Prostate gland (tissue), 2 donors: Measurements from ENCODE around the gene NFYC. TPM values are rescaled to one million over a fixed set of nuclear protein-coding genes. Genes with fewer than 3 reads are reported as not detected.

Source experiments
- DNase-seq: peaks from one replicate; pipeline ENCODE4 v3.0.0-alpha.2; 2019; ENCODE audit warnings: low spot score
- H3K27ac ChIP-seq, 2 donors: fragments of 200-600 bp; sonication (generic); 2 replicates each; pipeline ENCODE4 v1.5.1; 2017 to 2019
- H3K27me3 ChIP-seq: fragments of 200-600 bp; sonication (generic); replicated peaks from 2 replicates; pipeline ENCODE4 v1.5.1; 2019; ENCODE audit not compliant: insufficient read depth
- H3K36me3 ChIP-seq, 2 donors: fragments of 200-600 bp; sonication (generic); 1 replicate in 1 of 2; 2 replicates in 1 of 2; pipeline versions ENCODE4 v1.5.1 to v1.8.1; 2017 to 2019
- H3K4me1 ChIP-seq: fragments of 200-600 bp; sonication (generic); replicated peaks from 2 replicates; pipeline ENCODE4 v1.5.1; 2019
- H3K4me3 ChIP-seq, 2 donors: fragments of 200-600 bp; sonication (generic); 2 replicates each; pipeline ENCODE4 v1.5.1; 2017 to 2019
- H3K9me3 ChIP-seq: fragments of 200-600 bp; sonication (generic); 2 replicates; pipeline ENCODE4 v1.5.1; 2017
- POLR2A ChIP-seq: fragments of 450-650 bp; IDR thresholded peaks from one replicate; pipeline ENCODE4 v1.6.1; 2016; ENCODE audit warnings: antibody characterized with exemption, mild to moderate bottlenecking
- POLR2AphosphoS5 ChIP-seq: sonication (generic); formaldehyde crosslinking; IDR thresholded peaks from one replicate; pipeline ENCODE4 v1.6.1; 2017; ENCODE audit warnings: antibody characterized with exemption
- WGBS: methylation state at CpG from one replicate; pipeline ENCODE4 v1.1.5; 2018; 5-methylcytosine and 5-hydroxymethylcytosine counted together
- intact Hi-C: fragments of 100-400 bp; cut with DNase I; formaldehyde crosslinking; loops from one replicate; pipeline ENCODE4 v1.14.2; 2022
- total RNA-seq, 2 donors: library from RNA; depleted of rRNA; stranded (reverse); fragments of >200 nt; gene quantifications; one replicate each; pipeline ENCODE4 v1.1.0, GENCODE V29; 2016
- TF ChIP-seq, protein P1 (sequence below), 4 experiments: fragments of 200-600 bp in 2 of 4; fragments of 450-650 bp in 2 of 4; sonication (generic) in 2 of 4; IDR thresholded peaks; 1 replicate in 3 of 4; 2 replicates in 1 of 4; pipeline ENCODE4 v1.5.1; 2016 to 2019; ENCODE audit warnings: antibody characterized with exemption in 4 of 4, mild to moderate bottlenecking in 2 of 4, moderate library complexity in 2 of 4

Gene NFYC
- total RNA-seq, 2 donors from 2014 or later, result 54.9 to 93.8 TPM

GRCh38 chr1:40748841-40749718 is 57.6 kb downstream of the NFYC start:
- H3K4me1 ChIP-seq, result no peaks in the 10 kb centered on the region
- intact Hi-C loops, result no loop called here
- no peak overlapping the region for H3K27ac ChIP-seq
- TF ChIP-seq POLR2AphosphoS5 (no peak), POLR2A (no peak)
- TF ChIP-seq, protein P1, sequence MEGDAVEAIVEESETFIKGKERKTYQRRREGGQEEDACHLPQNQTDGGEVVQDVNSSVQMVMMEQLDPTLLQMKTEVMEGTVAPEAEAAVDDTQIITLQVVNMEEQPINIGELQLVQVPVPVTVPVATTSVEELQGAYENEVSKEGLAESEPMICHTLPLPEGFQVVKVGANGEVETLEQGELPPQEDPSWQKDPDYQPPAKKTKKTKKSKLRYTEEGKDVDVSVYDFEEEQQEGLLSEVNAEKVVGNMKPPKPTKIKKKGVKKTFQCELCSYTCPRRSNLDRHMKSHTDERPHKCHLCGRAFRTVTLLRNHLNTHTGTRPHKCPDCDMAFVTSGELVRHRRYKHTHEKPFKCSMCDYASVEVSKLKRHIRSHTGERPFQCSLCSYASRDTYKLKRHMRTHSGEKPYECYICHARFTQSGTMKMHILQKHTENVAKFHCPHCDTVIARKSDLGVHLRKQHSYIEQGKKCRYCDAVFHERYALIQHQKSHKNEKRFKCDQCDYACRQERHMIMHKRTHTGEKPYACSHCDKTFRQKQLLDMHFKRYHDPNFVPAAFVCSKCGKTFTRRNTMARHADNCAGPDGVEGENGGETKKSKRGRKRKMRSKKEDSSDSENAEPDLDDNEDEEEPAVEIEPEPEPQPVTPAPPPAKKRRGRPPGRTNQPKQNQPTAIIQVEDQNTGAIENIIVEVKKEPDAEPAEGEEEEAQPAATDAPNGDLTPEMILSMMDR (IDR thresholded peaks at IDR 0.05), result no peak
- H3K4me3 ChIP-seq, result no peak overlapping the region
- H3K27me3 ChIP-seq, result no peaks in the 10 kb centered on the region
- no peaks in the 10 kb centered on the region for H3K9me3 ChIP-seq
- WGBS, result 79% methylated on average over 5 of the region's 5 CpGs
- DNase-seq, result no peak
- no peaks in the 10 kb centered on the region for H3K36me3 ChIP-seq

GRCh38 chr1:40749817-40750216 is 58.3 kb downstream of the NFYC start:
- DNase-seq, result no peak
- no peaks in the 10 kb centered on the region for H3K9me3 ChIP-seq
- TF ChIP-seq, protein P1 (IDR thresholded peaks at IDR 0.05), result no peak
- no peak for TF ChIP-seq POLR2AphosphoS5
- no peak for TF ChIP-seq POLR2A
- H3K4me1 ChIP-seq, result no peaks in the 10 kb centered on the region
- no peaks in the 10 kb centered on the region for H3K27me3 ChIP-seq
- 85% methylated on average over 3 of the region's 3 CpGs for WGBS
- H3K4me3 ChIP-seq, result no peak overlapping the region
- H3K36me3 ChIP-seq, result peaks cover 0 to 4% of the 10 kb centered on the region in 2 donors
- no peak overlapping the region for H3K27ac ChIP-seq
- intact Hi-C loops, result no loop called here

GRCh38 chr1:40750451-40750908 is 59.0 kb downstream of the NFYC start:
- WGBS, result 62% methylated on average over 2 of the region's 2 CpGs
- DNase-seq, result no peak
- Histone ChIP-seq H3K9me3 (no peaks in the 10 kb centered on the region), H3K4me3 (no peak overlapping the region), H3K27ac (no peak overlapping the region), H3K36me3 (peaks cover 0 to 4% of the 10 kb centered on the region in 2 donors), H3K27me3 (no peaks in the 10 kb centered on the region), H3K4me1 (no peaks in the 10 kb centered on the region)
- intact Hi-C loops, result no loop called here
- TF ChIP-seq, protein P1 (IDR thresholded peaks at IDR 0.05), result no peak
- TF ChIP-seq POLR2A (no peak), POLR2AphosphoS5 (no peak)

- H3K27ac ChIP-seq, result no peak overlapping the region
- DNase-seq, result no peak
- intact Hi-C loops, result no loop called here
- 81% methylated on average over 4 of the region's 4 CpGs for whole genome bisulfite sequencing
- no peaks in the 10 kb centered on the region for H3K4me1 ChIP-seq
- H3K36me3 ChIP-seq, result peaks cover 0 to 4% of the 10 kb centered on the region in 2 donors
- H3K4me3 ChIP-seq, result no peak overlapping the region
- no peaks in the 10 kb centered on the region for H3K9me3 ChIP-seq
- H3K27me3 ChIP-seq, result no peaks in the 10 kb centered on the region
- TF ChIP-seq, protein P1 (IDR thresholded peaks at IDR 0.05), result no peak
- TF ChIP-seq POLR2A (no peak), POLR2AphosphoS5 (no peak)
These were observed 60.3 kb downstream of the NFYC start for GRCh38 chr1:40751802-40752201.
